T-helper 1 cell treated with Interleukin-12 subunit alpha and Interleukin-12 subunit beta and Interleukin-4 antibody, amounts not matched to agents 30 μg/mL and 1 μg/mL, for 36 hours (primary cell): ENCODE results near the gene PPP1R12A.
"Not testable (repeated sequence)": the region's sequence is repeated elsewhere in the genome, so short reads cannot be mapped to it uniquely, and the experiment has no call there.

ENCODE experiments used
- H3K27ac Mint-ChIP-seq: one replicate; pipeline ENCODE4 v1.8.0; 2021; ENCODE audit warnings: mild to moderate bottlenecking, mixed read lengths
- H3K27me3 Mint-ChIP-seq: one replicate; pipeline ENCODE4 v1.8.0; 2021; ENCODE audit warnings: low read depth, mixed read lengths
- H3K36me3 Mint-ChIP-seq: one replicate; pipeline ENCODE4 v1.8.0; 2021; ENCODE audit warnings: low read depth, mixed read lengths
- H3K4me1 Mint-ChIP-seq: one replicate; pipeline ENCODE4 v1.8.0; 2021; ENCODE audit warnings: low read depth, mixed read lengths
- H3K4me3 Mint-ChIP-seq: one replicate; pipeline ENCODE4 v1.8.0; 2021; ENCODE audit warnings: mild to moderate bottlenecking, moderate library complexity, mixed read lengths
- H3K9me3 Mint-ChIP-seq: one replicate; pipeline ENCODE4 v1.8.0; 2021; ENCODE audit warnings: mixed read lengths

PPP1R12A gene

DNA sequence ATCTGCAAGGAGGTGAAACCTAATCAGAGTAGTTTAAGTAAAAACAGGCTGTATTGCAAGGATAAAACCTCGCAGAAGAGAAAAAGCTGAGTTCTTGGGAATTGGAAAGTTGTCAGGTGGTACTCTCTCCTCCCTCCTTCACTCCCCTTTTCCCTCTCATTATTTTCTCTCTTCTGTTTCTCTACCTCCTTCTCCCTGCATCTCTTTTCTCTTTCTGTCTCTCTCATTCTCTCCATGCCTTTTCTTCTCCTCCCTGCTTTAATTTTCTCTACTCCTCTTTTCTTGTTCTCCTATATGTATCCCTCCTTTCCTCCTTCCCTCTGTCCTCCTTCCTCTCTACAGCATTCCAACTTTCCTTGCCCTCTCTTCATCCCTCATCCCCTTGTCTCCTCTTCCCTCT is 14.2 kb upstream of the PPP1R12A start:
- Mint-ChIP-seq H3K4me3 (no peak overlapping the region), H3K27me3 (peaks cover 26% of the 10 kb centered on the region), H3K4me1 (no peaks in the 10 kb centered on the region), H3K36me3 (no peaks in the 10 kb centered on the region), H3K27ac (no peak overlapping the region), H3K9me3 (no peaks in the 10 kb centered on the region)

DNA sequence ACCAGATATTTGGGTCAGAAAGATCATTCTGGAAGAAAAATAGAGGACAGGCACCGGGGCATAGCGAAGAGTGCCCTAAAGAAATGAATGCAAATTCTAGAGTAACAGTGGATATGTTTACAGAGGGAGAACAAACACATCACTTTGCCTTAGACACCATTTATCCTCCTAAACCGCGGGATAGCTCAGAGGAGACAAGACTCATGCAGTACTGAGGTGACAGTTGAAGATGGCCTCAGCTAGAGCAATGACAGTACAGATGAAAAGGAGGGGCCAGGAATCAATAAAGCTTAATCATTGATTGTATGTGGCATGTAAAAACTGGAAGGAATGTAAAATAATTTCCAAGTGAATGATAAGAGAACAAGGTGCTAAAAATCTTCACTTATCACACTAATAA is 10.5 kb upstream of the PPP1R12A start:
- Mint-ChIP-seq H3K27ac (no peak overlapping the region), H3K36me3 (peaks cover 1% of the 10 kb centered on the region), H3K4me3 (no peak overlapping the region), H3K9me3 (no peaks in the 10 kb centered on the region), H3K27me3 (peaks cover 19% of the 10 kb centered on the region), H3K4me1 (no peaks in the 10 kb centered on the region)

DNA sequence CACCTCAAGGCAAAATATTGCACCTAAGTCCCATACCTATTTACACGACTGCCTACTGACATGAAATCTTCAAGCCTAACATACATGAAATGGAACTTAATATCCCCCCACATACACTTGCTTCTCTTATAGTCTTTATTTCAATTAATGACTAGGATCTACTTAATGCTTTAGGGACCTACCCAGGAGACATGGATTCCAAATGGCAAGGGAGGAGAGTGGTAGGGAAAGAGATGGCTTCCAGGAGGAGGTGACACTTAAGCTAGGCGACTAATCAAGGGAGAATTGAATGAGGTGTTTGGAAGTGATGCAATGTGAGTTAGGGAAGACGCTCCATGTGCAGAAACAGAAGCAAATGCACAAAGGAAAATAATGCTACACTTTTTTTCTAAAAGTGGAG is 9.7 kb upstream of the PPP1R12A start:
- no peaks in the 10 kb centered on the region for H3K9me3 Mint-ChIP-seq
- peaks cover 1% of the 10 kb centered on the region for H3K36me3 Mint-ChIP-seq
- no peaks in the 10 kb centered on the region for H3K4me1 Mint-ChIP-seq
- no peak overlapping the region for H3K27ac Mint-ChIP-seq
- H3K4me3 Mint-ChIP-seq, result no peak overlapping the region
- peaks cover 19% of the 10 kb centered on the region for H3K27me3 Mint-ChIP-seq

DNA sequence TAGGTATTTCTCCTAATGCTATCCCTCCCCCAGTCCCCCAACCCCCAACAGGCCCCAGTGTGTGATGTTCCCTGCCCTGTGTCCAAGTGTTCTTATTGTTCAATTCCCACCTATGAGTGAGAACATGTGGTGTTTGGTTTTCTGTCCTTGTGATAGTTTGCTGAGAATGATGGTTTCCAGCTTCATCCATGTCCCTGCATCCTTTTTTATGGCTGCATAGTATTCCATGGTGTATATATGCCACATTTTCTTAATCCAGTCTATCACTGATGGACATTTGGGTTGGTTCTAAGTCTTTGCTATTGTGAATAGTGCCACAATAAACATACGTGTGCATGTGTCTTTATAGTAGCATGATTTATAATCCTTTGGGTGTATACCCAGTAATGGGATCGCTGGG is 7.9 kb upstream of the PPP1R12A start:
- peaks cover 14% of the 10 kb centered on the region for H3K27me3 Mint-ChIP-seq
- H3K4me1 Mint-ChIP-seq, result not testable (repeated sequence)

DNA sequence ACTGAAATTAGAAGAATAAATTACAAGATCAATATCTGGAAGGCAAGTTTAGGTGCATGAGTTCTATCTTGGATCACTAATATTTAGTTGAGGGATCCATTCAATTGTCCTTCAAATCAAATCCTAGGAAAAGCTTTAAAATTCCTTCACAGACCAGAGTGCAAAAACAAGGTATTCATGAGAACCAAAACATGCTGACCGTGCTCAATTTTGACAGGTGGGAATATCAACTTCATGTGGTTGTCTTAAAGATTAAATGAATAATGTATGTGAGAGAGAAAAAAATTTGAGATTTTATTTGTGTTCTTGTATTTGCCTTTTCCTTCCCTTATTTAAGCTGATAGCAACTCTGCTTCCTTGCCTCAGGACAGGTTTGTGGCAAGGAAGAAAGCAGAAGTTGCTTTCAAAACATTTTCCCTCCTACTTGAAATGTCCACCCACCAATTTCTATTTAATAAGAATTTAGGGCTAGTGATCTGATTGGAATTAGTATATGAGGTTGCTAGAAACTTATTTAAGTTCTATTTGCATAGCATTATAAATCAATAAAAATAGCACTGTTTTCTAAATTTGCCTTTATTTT is 4.9 kb upstream of the PPP1R12A start:
- Mint-ChIP-seq H3K4me1 (peaks cover 12% of the 10 kb centered on the region), H3K4me3 (no peak overlapping the region), H3K9me3 (no peaks in the 10 kb centered on the region), H3K36me3 (peaks cover 2% of the 10 kb centered on the region), H3K27me3 (peaks cover 6% of the 10 kb centered on the region), H3K27ac (no peak overlapping the region)

More for the DNA sequence above, 7.9 kb upstream of the PPP1R12A start:
- not testable (repeated sequence) for H3K4me3 Mint-ChIP-seq, H3K9me3 Mint-ChIP-seq, H3K36me3 Mint-ChIP-seq, H3K27ac Mint-ChIP-seq

DNA sequence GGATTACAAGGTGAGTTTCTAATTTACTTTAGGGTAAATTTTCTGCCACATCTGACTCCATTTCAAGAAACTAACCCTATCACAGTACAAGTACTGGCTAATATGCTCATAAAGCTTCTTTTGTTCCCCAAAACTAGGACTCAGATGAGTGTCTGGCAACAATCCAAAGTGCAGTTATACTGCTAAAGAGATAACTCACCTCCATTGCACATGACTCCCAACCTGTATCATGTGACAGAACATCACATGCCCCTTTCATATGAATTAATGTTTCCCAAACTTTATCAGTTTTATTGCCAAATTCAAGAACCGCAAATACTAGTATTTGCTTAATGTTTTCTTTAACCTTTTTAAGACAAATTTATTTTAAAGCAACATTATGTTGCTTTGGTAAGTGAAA is 3.9 kb upstream of the PPP1R12A start:
- no peaks in the 10 kb centered on the region for H3K27me3 Mint-ChIP-seq
- H3K27ac Mint-ChIP-seq, result no peak overlapping the region
- H3K9me3 Mint-ChIP-seq, result no peaks in the 10 kb centered on the region
- H3K4me1 Mint-ChIP-seq, result peaks cover 12% of the 10 kb centered on the region
- H3K36me3 Mint-ChIP-seq, result peaks cover 4% of the 10 kb centered on the region
- H3K4me3 Mint-ChIP-seq, result no peak overlapping the region

DNA sequence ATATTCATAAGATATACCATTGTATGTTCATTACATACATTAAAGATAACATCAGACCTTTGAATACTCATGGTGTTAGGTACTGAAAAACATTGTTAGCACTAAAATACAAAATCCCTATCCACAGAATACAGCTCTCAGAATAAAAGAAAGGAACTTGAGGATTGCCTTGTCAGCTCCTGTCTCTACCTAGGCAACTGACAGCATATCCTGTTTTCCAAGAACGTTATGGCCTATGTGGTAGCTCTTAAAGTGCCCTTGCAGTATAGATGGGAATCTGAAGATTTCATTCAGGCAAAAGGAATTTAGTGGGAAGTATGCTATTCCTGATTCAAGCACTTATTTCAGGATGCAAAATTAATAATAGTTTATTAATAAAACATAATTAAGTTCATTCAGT is 1.8 kb upstream of the PPP1R12A start:
- peaks cover 20% of the 10 kb centered on the region for H3K4me1 Mint-ChIP-seq
- no peak overlapping the region for H3K27ac Mint-ChIP-seq
- peaks cover 7% of the 10 kb centered on the region for H3K36me3 Mint-ChIP-seq
- no peaks in the 10 kb centered on the region for H3K27me3 Mint-ChIP-seq
- H3K9me3 Mint-ChIP-seq, result no peaks in the 10 kb centered on the region
- no peak overlapping the region for H3K4me3 Mint-ChIP-seq

DNA sequence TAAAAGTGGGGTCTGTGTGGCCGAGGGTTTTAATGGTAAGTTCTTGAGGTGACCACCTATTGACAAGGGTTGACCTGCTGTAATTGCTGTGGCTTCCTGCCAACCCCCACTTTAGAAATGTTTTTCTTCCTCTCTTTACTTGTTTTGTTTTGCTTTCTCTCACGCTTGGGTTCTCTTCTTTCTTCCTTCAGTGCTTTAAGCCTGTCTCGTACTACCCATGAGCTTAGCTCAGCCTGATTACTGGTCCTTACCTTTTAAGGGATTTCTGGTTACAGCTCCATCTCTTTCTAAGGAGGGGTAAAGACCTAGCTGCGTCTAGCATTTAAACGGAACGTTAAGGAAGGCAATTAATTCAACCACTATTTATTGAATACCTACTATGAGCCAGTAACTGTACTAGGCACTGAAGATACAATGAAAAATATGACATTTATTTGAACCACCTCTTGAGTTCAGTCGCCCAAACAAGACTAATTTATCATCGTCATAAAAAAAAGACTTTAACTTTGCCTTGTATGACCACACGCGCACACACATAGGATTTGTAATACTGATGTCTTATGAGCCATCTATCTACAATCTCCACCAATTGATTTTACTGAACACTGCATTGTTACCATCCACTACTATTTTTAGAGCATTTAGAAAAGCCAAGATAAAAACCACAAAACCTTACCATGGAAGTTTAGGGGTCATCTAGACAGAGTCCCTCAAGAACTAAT is 888 bp upstream of the PPP1R12A start:
- no peaks in the 10 kb centered on the region for H3K9me3 Mint-ChIP-seq
- peak overlapping the region; percentile 85 for H3K4me3 Mint-ChIP-seq
- H3K27ac Mint-ChIP-seq, result peak overlapping the region; percentile 86
- H3K27me3 Mint-ChIP-seq, result no peaks in the 10 kb centered on the region
- H3K36me3 Mint-ChIP-seq, result peaks cover 6% of the 10 kb centered on the region
- H3K4me1 Mint-ChIP-seq, result peaks cover 22% of the 10 kb centered on the region

DNA sequence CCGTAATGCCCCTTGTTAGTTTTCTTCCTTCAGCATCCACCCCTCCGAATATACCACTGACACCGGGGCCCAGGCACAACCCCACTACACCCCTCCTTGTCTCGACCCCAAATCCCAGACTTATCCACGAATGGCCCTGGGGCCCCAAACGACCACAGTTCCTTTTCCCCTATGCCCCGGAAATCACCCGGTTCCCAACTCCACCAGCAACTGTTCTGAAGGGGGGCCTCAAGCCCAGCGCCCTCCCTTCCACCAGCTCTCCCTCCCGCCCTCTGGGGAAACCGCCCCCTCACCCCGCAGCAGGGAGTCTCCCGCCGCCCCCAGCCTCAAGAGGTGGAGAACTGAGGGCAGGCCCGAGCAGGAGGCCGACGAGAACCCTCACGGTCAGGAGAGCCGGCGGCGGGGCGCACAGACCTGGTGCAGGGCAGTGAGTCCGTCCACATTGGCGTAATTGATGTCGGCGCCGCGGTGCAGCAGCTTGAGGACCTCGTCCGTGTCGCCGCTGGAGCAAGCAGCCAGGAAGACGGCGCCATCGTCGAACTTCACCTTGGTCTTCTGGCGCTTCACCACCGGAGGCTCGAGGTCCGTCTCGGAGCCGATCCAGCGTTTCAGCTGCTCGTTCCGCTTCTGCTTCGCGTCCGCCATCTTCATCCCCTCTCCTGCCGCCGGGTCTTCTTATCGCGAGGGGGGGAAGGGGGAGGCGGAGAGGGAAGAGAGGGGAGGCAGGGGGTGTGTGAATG is 446 bp downstream of the PPP1R12A start:
- Mint-ChIP-seq H3K9me3 (no peaks in the 10 kb centered on the region), H3K4me1 (peaks cover 27% of the 10 kb centered on the region), H3K36me3 (peaks cover 9% of the 10 kb centered on the region), H3K27me3 (no peaks in the 10 kb centered on the region), H3K27ac (peak overlapping the region; percentile 86), H3K4me3 (peak overlapping the region; percentile 85)

DNA sequence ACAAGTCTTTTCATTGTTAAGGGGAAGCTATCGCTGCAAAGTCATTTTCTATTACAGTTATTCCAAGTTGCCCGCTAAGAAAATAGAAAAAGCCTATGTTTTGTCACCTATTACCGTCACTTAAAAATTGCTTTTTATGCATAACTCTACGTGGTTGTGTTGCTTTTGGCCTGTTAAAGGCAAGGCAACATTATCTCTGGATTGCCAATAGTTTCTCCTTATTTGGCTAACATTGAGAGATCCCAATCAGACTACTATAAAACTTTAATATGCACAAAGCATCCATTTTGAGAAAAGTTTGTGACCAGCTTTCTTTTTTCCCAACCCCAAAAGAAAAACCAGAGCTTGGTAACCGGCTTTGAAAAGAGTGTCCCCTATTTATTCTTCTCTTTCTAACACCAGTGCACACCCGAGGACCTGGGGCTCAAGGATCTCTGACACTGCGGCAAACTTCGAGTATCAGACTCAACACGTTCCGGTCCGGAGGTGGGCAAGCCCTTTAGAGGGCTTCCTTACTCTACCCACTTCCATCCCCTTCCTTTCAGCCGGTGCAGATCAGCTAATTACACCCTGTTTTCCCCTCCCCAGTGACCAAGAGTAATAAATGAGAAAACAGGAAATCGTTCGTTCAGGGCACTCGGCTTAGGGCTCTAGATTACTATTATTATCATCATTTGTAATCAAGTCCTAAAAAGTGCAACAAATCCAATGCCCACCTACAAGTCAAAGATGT is 1.2 kb downstream of the PPP1R12A start:
- H3K27me3 Mint-ChIP-seq, result no peaks in the 10 kb centered on the region
- H3K4me1 Mint-ChIP-seq, result peaks cover 33% of the 10 kb centered on the region
- H3K36me3 Mint-ChIP-seq, result peaks cover 9% of the 10 kb centered on the region
- H3K4me3 Mint-ChIP-seq, result peak overlapping the region; percentile 85
- H3K27ac Mint-ChIP-seq, result peak overlapping the region; percentile 86
- no peaks in the 10 kb centered on the region for H3K9me3 Mint-ChIP-seq

DNA sequence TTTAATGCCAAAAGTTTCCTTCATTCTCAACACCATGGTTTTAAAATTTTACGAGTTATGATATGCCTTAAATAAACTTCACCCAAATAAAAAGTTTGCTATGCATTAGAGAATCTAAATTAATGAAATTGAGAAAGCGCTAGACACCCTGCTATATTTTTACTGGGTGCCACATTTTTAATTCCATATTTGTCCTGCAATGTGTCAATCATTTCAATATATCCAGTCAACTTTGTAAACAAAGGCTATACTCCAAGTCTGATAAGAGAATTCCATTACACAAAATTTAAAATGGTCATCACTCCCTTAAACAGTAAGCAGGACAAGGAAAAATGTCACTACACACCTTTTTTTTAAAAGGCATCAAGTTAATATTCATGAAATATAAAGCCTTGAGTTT is 1.9 kb downstream of the PPP1R12A start:
- Mint-ChIP-seq H3K4me3 (peak overlapping the region; percentile 85), H3K9me3 (no peaks in the 10 kb centered on the region), H3K36me3 (peaks cover 9% of the 10 kb centered on the region), H3K27ac (no peak overlapping the region), H3K4me1 (peaks cover 39% of the 10 kb centered on the region), H3K27me3 (no peaks in the 10 kb centered on the region)

DNA sequence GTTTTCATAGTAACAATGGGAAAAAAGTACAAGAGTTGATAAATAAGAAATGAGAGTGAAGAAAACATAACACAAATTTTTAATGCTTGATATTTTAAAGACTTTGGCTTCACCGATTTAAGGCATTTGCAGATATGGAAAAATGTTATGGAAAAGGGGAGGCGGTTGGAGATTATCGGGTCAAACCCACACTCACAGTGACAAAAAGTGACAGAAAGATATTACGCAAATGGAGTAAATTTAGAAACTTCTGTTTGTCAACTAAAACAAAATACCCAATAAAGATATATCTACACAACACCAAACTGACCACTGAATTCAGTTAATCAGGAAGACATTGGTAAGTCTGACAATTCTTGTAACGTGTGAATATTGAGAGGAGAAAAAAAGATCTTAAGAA is 2.5 kb downstream of the PPP1R12A start:
- peaks cover 44% of the 10 kb centered on the region for H3K4me1 Mint-ChIP-seq
- H3K36me3 Mint-ChIP-seq, result peaks cover 9% of the 10 kb centered on the region
- no peaks in the 10 kb centered on the region for H3K27me3 Mint-ChIP-seq
- H3K4me3 Mint-ChIP-seq, result peak overlapping the region; percentile 85
- no peaks in the 10 kb centered on the region for H3K9me3 Mint-ChIP-seq
- no peak overlapping the region for H3K27ac Mint-ChIP-seq

DNA sequence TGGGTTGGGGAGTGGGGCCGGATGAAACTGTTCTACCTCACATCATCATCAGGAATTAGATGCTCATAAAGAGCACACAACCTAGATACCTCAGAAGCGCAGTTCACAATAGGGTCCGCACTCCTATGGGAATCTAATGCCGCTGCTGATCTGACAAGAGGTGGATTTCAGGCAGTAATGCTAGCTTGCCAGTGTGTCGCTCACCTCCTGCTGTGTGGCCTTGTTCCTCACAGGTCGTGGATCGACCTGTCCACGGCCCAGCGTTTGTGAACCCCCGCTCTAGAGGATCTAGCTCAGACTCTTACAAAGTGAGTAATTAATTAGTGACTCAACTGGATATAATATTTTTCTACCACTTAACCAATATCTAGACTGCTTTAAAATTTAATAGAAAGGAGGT is 5.8 kb downstream of the PPP1R12A start:
- H3K27me3 Mint-ChIP-seq, result no peaks in the 10 kb centered on the region
- no peak overlapping the region for H3K4me3 Mint-ChIP-seq
- peaks cover 40% of the 10 kb centered on the region for H3K4me1 Mint-ChIP-seq
- H3K27ac Mint-ChIP-seq, result no peak overlapping the region
- H3K9me3 Mint-ChIP-seq, result no peaks in the 10 kb centered on the region
- peaks cover 8% of the 10 kb centered on the region for H3K36me3 Mint-ChIP-seq

DNA sequence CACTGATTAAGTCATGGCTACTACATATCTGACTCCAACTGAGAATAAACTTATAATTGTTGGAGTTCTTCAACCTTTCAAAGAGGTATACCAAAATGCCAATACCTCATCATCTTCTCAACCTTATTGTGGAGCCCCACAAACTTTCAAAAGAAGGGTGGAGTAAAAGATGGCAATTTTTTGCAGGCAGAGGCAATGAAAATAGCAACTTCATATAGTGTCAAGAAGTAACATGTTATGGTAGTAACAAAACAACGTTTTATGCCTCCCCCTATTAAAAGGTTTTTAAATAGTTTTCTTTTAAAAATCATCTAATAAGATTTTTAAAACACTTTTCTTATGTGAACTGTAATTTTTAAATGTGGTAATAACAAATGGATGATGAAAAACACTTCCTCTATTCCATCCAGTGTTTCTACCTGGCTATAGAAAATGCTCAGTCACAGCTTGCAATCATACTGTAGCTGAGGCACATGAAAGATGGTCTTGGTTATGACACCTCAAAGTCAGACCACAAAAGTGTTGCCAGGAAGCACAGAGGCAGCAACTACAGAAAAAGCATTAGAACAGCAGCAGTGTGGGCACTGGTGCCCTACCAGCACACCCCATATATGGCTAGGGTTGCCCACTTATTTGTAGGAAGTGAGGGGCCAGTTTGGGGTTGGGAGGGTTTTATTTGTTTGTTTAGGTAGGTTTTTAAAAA is 7.0 kb downstream of the PPP1R12A start:
- H3K4me3 Mint-ChIP-seq, result no peak overlapping the region
- no peaks in the 10 kb centered on the region for H3K27me3 Mint-ChIP-seq
- peak overlapping the region; percentile 80 for H3K27ac Mint-ChIP-seq
- H3K4me1 Mint-ChIP-seq, result peaks cover 40% of the 10 kb centered on the region
- H3K9me3 Mint-ChIP-seq, result no peaks in the 10 kb centered on the region
- peaks cover 5% of the 10 kb centered on the region for H3K36me3 Mint-ChIP-seq
